ENCODE results near the gene CHST8. TPM values are rescaled to one million over a fixed set of nuclear protein-coding genes. Genes with fewer than 3 reads are reported as not detected.

The CHST8 gene
- total and polyA plus RNA-seq, 2 of the 13 experiments (the other 11 are each of a cell fraction or from before 2014, with no cell fraction given): not detected

DNA sequence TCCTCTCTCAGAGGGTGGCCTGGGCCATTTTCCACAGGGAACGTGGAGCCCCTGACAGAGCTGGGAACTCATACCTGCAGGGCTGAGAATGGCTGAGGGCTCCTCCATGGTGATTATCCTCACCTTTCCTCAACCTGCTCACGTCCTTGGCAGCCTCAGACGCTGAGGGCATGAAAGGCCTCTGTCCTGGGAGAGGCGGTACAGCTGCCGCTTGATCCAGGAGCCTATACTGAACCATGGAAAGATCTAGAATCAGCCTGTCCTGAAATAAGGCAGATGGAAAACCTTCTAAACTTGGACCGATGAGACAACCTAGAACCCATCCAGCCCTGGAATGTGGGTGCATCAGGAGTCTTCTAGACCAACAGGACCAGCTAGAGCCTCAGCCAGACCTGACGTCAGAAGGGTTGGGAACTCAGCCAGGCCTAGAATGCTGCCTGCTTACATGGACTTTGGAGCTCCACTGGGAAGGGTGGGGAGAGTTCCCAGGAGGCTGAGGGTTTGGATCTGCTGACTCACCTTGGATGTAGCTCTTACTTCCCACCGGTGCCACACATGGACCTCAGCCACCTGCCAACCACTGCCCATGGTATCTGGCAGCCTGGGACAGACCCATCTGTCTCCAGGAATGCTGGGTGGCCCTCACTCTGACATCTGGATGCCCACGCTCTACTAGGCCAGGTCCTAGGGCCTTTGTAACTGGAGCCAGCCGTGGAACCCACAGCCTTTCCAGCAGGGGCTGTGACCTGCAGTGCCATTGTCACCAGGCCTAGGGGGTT lies 182.5 kb downstream of the CHST8 start (continued):
- TF ChIP-seq ZNF589 (CRISPR knock-in tag; conservative IDR thresholded peaks at IDR 0.05): no peak
- no peak for TF ChIP-seq ZNF780A (CRISPR knock-in tag; IDR thresholded peaks at IDR 0.05)
- no peak for TF ChIP-seq ZNF224 (CRISPR knock-in tag; IDR thresholded peaks at IDR 0.05)
- no peak for TF ChIP-seq GTF3A (CRISPR knock-in tag; conservative IDR thresholded peaks at IDR 0.05)
- no peak for TF ChIP-seq ZNF546 (CRISPR knock-in tag; conservative IDR thresholded peaks at IDR 0.05)
- no peak for TF ChIP-seq ZNF672 (CRISPR knock-in tag; IDR thresholded peaks at IDR 0.05)
- 0 out of 2 replicates have a peak, but pooled peaks have one; percentile 5 for TF ChIP-seq CEBPG (CRISPR knock-in tag; IDR thresholded peaks at IDR 0.05)
- no peak for TF ChIP-seq MED13 (CRISPR knock-in tag; IDR thresholded peaks at IDR 0.05)
- no peak for TF ChIP-seq ZNF432 (CRISPR knock-in tag; IDR thresholded peaks at IDR 0.05; ENCODE audit: borderline replicate concordance)
- TF ChIP-seq TGIF2 (CRISPR knock-in tag; IDR thresholded peaks at IDR 0.05): no peak
- TF ChIP-seq BHLHE40 (IDR thresholded peaks at IDR 0.05; ENCODE audit: low read length): no peak
- no peak for TF ChIP-seq ZSCAN12 (CRISPR knock-in tag; IDR thresholded peaks at IDR 0.05)
- no peak for TF ChIP-seq ZNF7 (CRISPR knock-in tag; IDR thresholded peaks at IDR 0.05)
- TF ChIP-seq PTBP1 (IDR thresholded peaks at IDR 0.05; ENCODE audit: low read depth, low read length, poor library complexity, severe bottlenecking): no peak
- TF ChIP-seq, protein P1, sequence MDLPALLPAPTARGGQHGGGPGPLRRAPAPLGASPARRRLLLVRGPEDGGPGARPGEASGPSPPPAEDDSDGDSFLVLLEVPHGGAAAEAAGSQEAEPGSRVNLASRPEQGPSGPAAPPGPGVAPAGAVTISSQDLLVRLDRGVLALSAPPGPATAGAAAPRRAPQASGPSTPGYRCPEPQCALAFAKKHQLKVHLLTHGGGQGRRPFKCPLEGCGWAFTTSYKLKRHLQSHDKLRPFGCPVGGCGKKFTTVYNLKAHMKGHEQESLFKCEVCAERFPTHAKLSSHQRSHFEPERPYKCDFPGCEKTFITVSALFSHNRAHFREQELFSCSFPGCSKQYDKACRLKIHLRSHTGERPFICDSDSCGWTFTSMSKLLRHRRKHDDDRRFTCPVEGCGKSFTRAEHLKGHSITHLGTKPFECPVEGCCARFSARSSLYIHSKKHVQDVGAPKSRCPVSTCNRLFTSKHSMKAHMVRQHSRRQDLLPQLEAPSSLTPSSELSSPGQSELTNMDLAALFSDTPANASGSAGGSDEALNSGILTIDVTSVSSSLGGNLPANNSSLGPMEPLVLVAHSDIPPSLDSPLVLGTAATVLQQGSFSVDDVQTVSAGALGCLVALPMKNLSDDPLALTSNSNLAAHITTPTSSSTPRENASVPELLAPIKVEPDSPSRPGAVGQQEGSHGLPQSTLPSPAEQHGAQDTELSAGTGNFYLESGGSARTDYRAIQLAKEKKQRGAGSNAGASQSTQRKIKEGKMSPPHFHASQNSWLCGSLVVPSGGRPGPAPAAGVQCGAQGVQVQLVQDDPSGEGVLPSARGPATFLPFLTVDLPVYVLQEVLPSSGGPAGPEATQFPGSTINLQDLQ (CRISPR knock-in tag; IDR thresholded peaks at IDR 0.05): no peak
- TF ChIP-seq HNF4G (IDR thresholded peaks at IDR 0.05; ENCODE audit: borderline replicate concordance, low read depth, low read length): peak; percentile 65; the same call in 1 of the 2 replicates
- no peak for TF ChIP-seq HNF4G (CRISPR knock-in tag; IDR thresholded peaks at IDR 0.05; ENCODE audit: borderline replicate concordance, low read depth)
- TF ChIP-seq, protein P2, sequence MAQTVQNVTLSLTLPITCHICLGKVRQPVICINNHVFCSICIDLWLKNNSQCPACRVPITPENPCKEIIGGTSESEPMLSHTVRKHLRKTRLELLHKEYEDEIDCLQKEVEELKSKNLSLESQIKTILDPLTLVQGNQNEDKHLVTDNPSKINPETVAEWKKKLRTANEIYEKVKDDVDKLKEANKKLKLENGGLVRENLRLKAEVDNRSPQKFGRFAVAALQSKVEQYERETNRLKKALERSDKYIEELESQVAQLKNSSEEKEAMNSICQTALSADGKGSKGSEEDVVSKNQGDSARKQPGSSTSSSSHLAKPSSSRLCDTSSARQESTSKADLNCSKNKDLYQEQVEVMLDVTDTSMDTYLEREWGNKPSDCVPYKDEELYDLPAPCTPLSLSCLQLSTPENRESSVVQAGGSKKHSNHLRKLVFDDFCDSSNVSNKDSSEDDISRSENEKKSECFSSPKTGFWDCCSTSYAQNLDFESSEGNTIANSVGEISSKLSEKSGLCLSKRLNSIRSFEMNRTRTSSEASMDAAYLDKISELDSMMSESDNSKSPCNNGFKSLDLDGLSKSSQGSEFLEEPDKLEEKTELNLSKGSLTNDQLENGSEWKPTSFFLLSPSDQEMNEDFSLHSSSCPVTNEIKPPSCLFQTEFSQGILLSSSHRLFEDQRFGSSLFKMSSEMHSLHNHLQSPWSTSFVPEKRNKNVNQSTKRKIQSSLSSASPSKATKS (CRISPR knock-in tag; IDR thresholded peaks at IDR 0.05): no peak
- no peak for TF ChIP-seq SNAI1 (CRISPR knock-in tag; IDR thresholded peaks at IDR 0.05; ENCODE audit: borderline replicate concordance)
- TF ChIP-seq, protein P3, sequence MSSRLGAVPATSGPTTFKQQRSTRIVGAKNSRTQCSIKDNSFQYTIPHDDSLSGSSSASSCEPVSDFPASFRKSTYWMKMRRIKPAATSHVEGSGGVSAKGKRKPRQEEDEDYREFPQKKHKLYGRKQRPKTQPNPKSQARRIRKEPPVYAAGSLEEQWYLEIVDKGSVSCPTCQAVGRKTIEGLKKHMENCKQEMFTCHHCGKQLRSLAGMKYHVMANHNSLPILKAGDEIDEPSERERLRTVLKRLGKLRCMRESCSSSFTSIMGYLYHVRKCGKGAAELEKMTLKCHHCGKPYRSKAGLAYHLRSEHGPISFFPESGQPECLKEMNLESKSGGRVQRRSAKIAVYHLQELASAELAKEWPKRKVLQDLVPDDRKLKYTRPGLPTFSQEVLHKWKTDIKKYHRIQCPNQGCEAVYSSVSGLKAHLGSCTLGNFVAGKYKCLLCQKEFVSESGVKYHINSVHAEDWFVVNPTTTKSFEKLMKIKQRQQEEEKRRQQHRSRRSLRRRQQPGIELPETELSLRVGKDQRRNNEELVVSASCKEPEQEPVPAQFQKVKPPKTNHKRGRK (CRISPR knock-in tag; IDR thresholded peaks at IDR 0.05): no peak
- no peak for TF ChIP-seq CC2D1A (CRISPR knock-in tag; IDR thresholded peaks at IDR 0.05)
- no peak for TF ChIP-seq ZNF737 (CRISPR knock-in tag; IDR thresholded peaks at IDR 0.05; ENCODE audit: borderline replicate concordance)

Measured in HepG2 (cell line).